Neuronal stem cell (in vitro differentiated cells): ENCODE results near the gene RBFOX2.
A peak's percentile ranks its signal among the peaks of the same experiment; 100 is the strongest.

Source experiments
- DNase-seq: peaks from one replicate; pipeline ENCODE4 v3.0.0-alpha.2; 2013; ENCODE audit warnings: low spot score
- H2AFZ ChIP-seq: one replicate; pipeline ENCODE4 v1.6.1; 2013; ENCODE audit warnings: mild to moderate bottlenecking, low read length, inconsistent platforms
- H2AK5ac ChIP-seq: 2 replicates; pipeline ENCODE4 v1.6.1; 2013; ENCODE audit warnings: low read depth, mild to moderate bottlenecking, inconsistent platforms, low read length, moderate library complexity, mixed read lengths
- H2BK120ac ChIP-seq: 2 replicates; pipeline ENCODE4 v1.6.1; 2013; ENCODE audit warnings: low read depth, mild to moderate bottlenecking, inconsistent platforms, low read length, moderate library complexity, mixed read lengths
- H2BK12ac ChIP-seq: one replicate; pipeline ENCODE4 v1.6.1; 2013; ENCODE audit warnings: low read length, inconsistent platforms
- H2BK15ac ChIP-seq: 2 replicates; pipeline ENCODE4 v1.6.1; 2013; ENCODE audit warnings: mild to moderate bottlenecking, low read length, inconsistent platforms, mixed read lengths
- H2BK5ac ChIP-seq: one replicate; pipeline ENCODE4 v1.6.1; 2013; ENCODE audit warnings: inconsistent platforms, mild to moderate bottlenecking, low read length, moderate library complexity
- H3K14ac ChIP-seq: one replicate; pipeline ENCODE4 v1.6.1; 2013; ENCODE audit warnings: low read length, inconsistent platforms
- H3K18ac ChIP-seq: 2 replicates; pipeline ENCODE4 v1.6.1; 2013; ENCODE audit warnings: low read length, inconsistent platforms
- H3K23ac ChIP-seq: 2 replicates; pipeline ENCODE4 v1.6.1; 2013; ENCODE audit warnings: low read depth, mild to moderate bottlenecking, mixed read lengths, low read length, inconsistent platforms; ENCODE audit not compliant: poor library complexity
- H3K27ac ChIP-seq: replicated peaks from 3 replicates; pipeline ENCODE4 v1.5.1; 2013; ENCODE audit warnings: low read length, inconsistent platforms
- H3K27me3 ChIP-seq, 3 experiments: 2 replicates each; pipeline ENCODE4 v1.6.1; 2013; ENCODE audit warnings: low read length in 3 of 3, mild to moderate bottlenecking in 2 of 3, inconsistent platforms in 1 of 3, low read depth in 1 of 3, mixed read lengths in 1 of 3, moderate library complexity in 1 of 3; ENCODE audit not compliant: control insufficient read depth in 3 of 3, insufficient read depth in 3 of 3
- H3K36me3 ChIP-seq, 2 donors: replicated peaks in 1 of 2; 2 replicates each; pipeline ENCODE4 v1.6.1; 2013; ENCODE audit warnings: low read length in 2 of 2; ENCODE audit not compliant: control insufficient read depth in 2 of 2, insufficient read depth in 2 of 2
- H3K4ac ChIP-seq: 2 replicates; pipeline ENCODE4 v1.6.1; 2013; ENCODE audit warnings: inconsistent platforms, mild to moderate bottlenecking, low read length, moderate library complexity
- H3K4me1 ChIP-seq, 2 donors: 1 replicate in 1 of 2; 2 replicates in 1 of 2; pipeline ENCODE4 v1.6.1; 2013; ENCODE audit warnings: low read length in 2 of 2, low read depth in 1 of 2; ENCODE audit not compliant: control insufficient read depth in 2 of 2, insufficient read depth in 1 of 2
- H3K4me2 ChIP-seq: one replicate; pipeline ENCODE4 v1.6.1; 2013; ENCODE audit warnings: mild to moderate bottlenecking, low read length, inconsistent platforms; ENCODE audit not compliant: insufficient read depth, poor library complexity, severe bottlenecking
- H3K4me3 ChIP-seq, 2 donors: 2 replicates each; pipeline ENCODE4 v1.5.1; 2013; ENCODE audit warnings: low read length in 2 of 2, mild to moderate bottlenecking in 2 of 2, inconsistent platforms in 1 of 2, moderate library complexity in 1 of 2
- H3K79me1 ChIP-seq: one replicate; pipeline ENCODE4 v1.6.1; 2013; ENCODE audit warnings: low read depth, mild to moderate bottlenecking, inconsistent platforms, low read length, moderate library complexity
- H3K9ac ChIP-seq: one replicate; pipeline ENCODE4 v1.6.1; 2013; ENCODE audit warnings: mild to moderate bottlenecking, low read depth, low read length, inconsistent platforms; ENCODE audit not compliant: poor library complexity
- H3K9me3 ChIP-seq, 2 donors: replicated peaks in 1 of 2; 2 replicates each; pipeline versions ENCODE3 to v1.6.1; 2013; ENCODE audit warnings: low read length in 2 of 2, mild to moderate bottlenecking in 2 of 2, inconsistent platforms in 1 of 2, low read depth in 1 of 2, mixed read lengths in 1 of 2, moderate library complexity in 1 of 2; ENCODE audit not compliant: control insufficient read depth in 2 of 2, insufficient read depth in 1 of 2
- H4K8ac ChIP-seq: one replicate; pipeline ENCODE4 v1.6.1; 2013; ENCODE audit warnings: low read depth, mild to moderate bottlenecking, inconsistent platforms, low read length, moderate library complexity
- H4K91ac ChIP-seq: one replicate; pipeline ENCODE4 v1.6.1; 2013; ENCODE audit warnings: low read length, low read depth, mild to moderate bottlenecking, inconsistent platforms; ENCODE audit not compliant: poor library complexity
- WGBS, 2 donors: extraction: QIAGEN DNeasy Blood & Tissue Kit; methylation state at CpG; one replicate each; pipeline ENCODE4 v1.1.7; 2013; ENCODE audit warnings: missing lambda C conversion rate in 2 of 2, mixed read lengths in 1 of 2; ENCODE audit not compliant: insufficient read length in 2 of 2, insufficient replicate concordance in 1 of 2; ENCODE audit errors: extremely low coverage in 2 of 2; 5-methylcytosine and 5-hydroxymethylcytosine counted together

The RBFOX2 gene

GRCh38 chr22:35721960-35722359 is 306.7 kb downstream of the RBFOX2 start:
- Histone ChIP-seq H3K23ac (no peak overlapping the region), H3K79me1 (no peaks in the 10 kb centered on the region), H3K36me3 (no peaks in the 10 kb centered on the region), H3K27me3 (no peaks in the 10 kb centered on the region), H2BK5ac (no peak overlapping the region), H2AK5ac (no peak overlapping the region), H3K27ac (no peak overlapping the region), H3K18ac (no peak overlapping the region), H3K4me3 (no peak overlapping the region), H2BK12ac (no peak overlapping the region), H4K91ac (no peak overlapping the region), H2BK120ac (no peak overlapping the region), H4K8ac (no peak overlapping the region), H3K14ac (no peak overlapping the region), H3K4ac (no peak overlapping the region), H2AFZ (no peak overlapping the region), H3K9ac (no peak overlapping the region), H2BK15ac (no peak overlapping the region), H3K4me1 (no peaks in the 10 kb centered on the region), H3K9me3 (peaks cover 0 to 2% of the 10 kb centered on the region in 2 donors), H3K4me2 (no peak overlapping the region)
- no CpG with 5 or more reads among the region's 4 CpGs for WGBS, 2 donors
- no peak for DNase-seq

GRCh38 chr22:35719212-35719875 is 309.3 kb downstream of the RBFOX2 start:
- Histone ChIP-seq H3K4me3 (no peak overlapping the region), H3K27me3 (no peaks in the 10 kb centered on the region), H3K79me1 (no peaks in the 10 kb centered on the region), H2BK120ac (no peak overlapping the region), H2AFZ (no peak overlapping the region), H2AK5ac (no peak overlapping the region), H3K23ac (no peak overlapping the region), H3K9me3 (peaks cover 0 to 2% of the 10 kb centered on the region in 2 donors), H3K36me3 (no peaks in the 10 kb centered on the region), H2BK15ac (no peak overlapping the region), H3K4me2 (no peak overlapping the region), H2BK12ac (no peak overlapping the region), H3K4ac (no peak overlapping the region), H4K91ac (no peak overlapping the region), H3K9ac (no peak overlapping the region), H3K14ac (no peak overlapping the region), H3K4me1 (no peaks in the 10 kb centered on the region), H3K27ac (no peak overlapping the region), H4K8ac (no peak overlapping the region), H2BK5ac (no peak overlapping the region), H3K18ac (no peak overlapping the region)
- DNase-seq: no peak
- no CpG with 5 or more reads among the region's 15 CpGs for WGBS, 2 donors

DNA sequence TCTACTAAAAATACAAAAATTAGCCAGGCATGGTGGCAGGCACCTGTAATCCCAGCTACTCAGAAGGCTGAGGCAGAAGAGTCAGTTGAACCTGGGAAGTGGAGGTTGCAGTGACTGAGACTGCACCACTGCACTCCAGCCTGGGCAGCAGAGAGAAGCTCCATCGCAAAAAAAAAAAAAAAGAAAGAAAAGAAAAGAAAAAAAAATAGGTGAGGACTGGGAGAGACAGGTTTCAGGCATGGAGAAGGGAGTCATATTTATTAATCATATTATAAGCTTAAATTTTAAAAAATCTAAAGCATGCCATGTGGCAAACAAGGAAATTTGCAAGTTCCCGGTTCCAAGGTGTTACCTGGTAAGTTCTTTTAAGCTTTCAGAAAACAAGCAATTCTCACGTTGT is 311.1 kb downstream of the RBFOX2 start, which contains the start of gene APOL5:
TSS of gene APOL5 (plus strand) at position 301 of the 400 bp plus-strand sequence. CDS start at position 301, 0 bp downstream.
- Histone ChIP-seq H2BK5ac (no peak within 1 kb of the TSS), H3K27me3 (no peaks in the 10 kb centered on the region), H2AFZ (no peak within 1 kb of the TSS), H3K79me1 (no peaks in the 10 kb centered on the region), H3K14ac (no peak within 1 kb of the TSS), H3K4me2 (no peak within 1 kb of the TSS), H2BK15ac (no peak within 1 kb of the TSS), H2BK12ac (no peak within 1 kb of the TSS), H3K23ac (no peak within 1 kb of the TSS), H3K36me3 (no peaks in the 10 kb centered on the region), H3K27ac (no peak within 1 kb of the TSS), H3K9ac (no peak within 1 kb of the TSS), H3K4me3 (no peak within 1 kb of the TSS), H4K8ac (no peak within 1 kb of the TSS), H3K4me1 (no peaks in the 10 kb centered on the region), H2BK120ac (no peak within 1 kb of the TSS), H3K18ac (no peak within 1 kb of the TSS), H3K4ac (no peak within 1 kb of the TSS), H3K9me3 (peaks cover 0 to 2% of the 10 kb centered on the region in 2 donors), H2AK5ac (no peak within 1 kb of the TSS), H4K91ac (no peak within 1 kb of the TSS)
- no peak for DNase-seq
- no CpG with 5 or more reads among the region's 3 CpGs for WGBS, 2 donors

DNA sequence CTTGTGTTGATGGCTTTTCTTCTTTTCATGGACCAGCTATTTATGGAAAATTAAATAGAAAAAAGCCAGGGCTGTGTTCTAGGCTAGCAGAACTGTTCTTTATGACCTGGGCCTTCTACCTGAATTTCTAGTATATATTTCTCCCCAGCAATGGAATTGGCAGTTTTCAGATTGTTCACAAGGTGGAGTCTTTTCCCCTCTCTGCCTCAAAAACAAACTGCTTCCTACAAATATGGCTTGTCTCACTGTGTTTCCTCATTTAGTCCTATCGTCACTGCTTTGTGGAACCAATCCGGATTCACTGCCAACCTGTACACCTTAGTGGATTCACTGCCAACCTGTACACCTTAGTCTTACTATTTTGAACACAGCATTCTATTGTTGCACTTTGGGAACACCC is 316.0 kb downstream of the RBFOX2 start:
- Histone ChIP-seq H3K27ac (no peak overlapping the region), H2BK12ac (no peak overlapping the region), H2BK15ac (no peak overlapping the region), H3K27me3 (no peaks in the 10 kb centered on the region), H3K14ac (no peak overlapping the region), H3K36me3 (no peaks in the 10 kb centered on the region), H2BK120ac (no peak overlapping the region), H3K9me3 (no peaks in the 10 kb centered on the region), H3K23ac (no peak overlapping the region), H3K79me1 (no peaks in the 10 kb centered on the region), H3K18ac (no peak overlapping the region), H3K4me3 (no peak overlapping the region), H3K4me2 (no peak overlapping the region), H2BK5ac (no peak overlapping the region), H3K4ac (no peak overlapping the region), H4K91ac (no peak overlapping the region), H2AFZ (peak overlapping the region; percentile 1), H3K4me1 (no peaks in the 10 kb centered on the region), H3K9ac (no peak overlapping the region), H2AK5ac (no peak overlapping the region), H4K8ac (no peak overlapping the region)
- no CpG with 5 or more reads among the region's 2 CpGs for WGBS, 2 donors
- DNase-seq: no peak
